ENCODE measurements around the gene TSPEAR. TPM values are rescaled to one million over a fixed set of nuclear protein-coding genes. Genes with fewer than 3 reads are reported as not detected.

The TSPEAR gene
- total RNA-seq, 1 experiment from 2014 or later: 0.32 TPM

- Mint-ChIP-seq H3K27ac (ENCODE audit: unreplicated experiment) (no peak overlapping the region), H3K27me3 (ENCODE audit: insufficient read depth, unreplicated experiment) (peaks cover 6% of the 10 kb centered on the region), H3K4me3 (ENCODE audit: unreplicated experiment) (no peak overlapping the region), H3K4me1 (ENCODE audit: low read depth, unreplicated experiment) (no peaks in the 10 kb centered on the region), H3K9me3 (ENCODE audit: unreplicated experiment) (no peaks in the 10 kb centered on the region), H3K36me3 (ENCODE audit: insufficient read depth, unreplicated experiment) (no peaks in the 10 kb centered on the region)
- H3K9me3 ChIP-seq: peaks cover 14% of the 10 kb centered on the region
- no peaks in the 10 kb centered on the region for H3K36me3 ChIP-seq (ENCODE audit: control insufficient read depth, insufficient read depth, low read length)
- ChIA-PET POLR2A (no interaction called here), CTCF (no interaction called here)
- no peak for DNase-seq
- no peak for TF ChIP-seq CTCF (IDR thresholded peaks at IDR 0.05; ENCODE audit: insufficient read depth in 1 of 2, low read depth in 1 of 2, low read length in 1 of 2, severe bottlenecking in 1 of 2, unreplicated experiment in 1 of 2)
- H3K4me1 ChIP-seq: no peaks in the 10 kb centered on the region
- no peaks in the 10 kb centered on the region for H3K27me3 ChIP-seq (replicated peaks; ENCODE audit: control insufficient read depth, insufficient read depth, low read length)
- BruUV-seq (replicated peaks): no TSS peak
- no peak overlapping the region for H3K4me3 ChIP-seq (ENCODE audit: low read depth, low read length)
- intact Hi-C loops (cut with micrococcal nuclease; ENCODE audit: unreplicated experiment): no loop called here
Observed at GRCh38 chr21:44527156-44527982, 184.0 kb downstream of the TSPEAR start.

GRCh38 chr21:44526096-44526997 is 185.0 kb downstream of the TSPEAR start:
- intact Hi-C loops (cut with micrococcal nuclease; ENCODE audit: unreplicated experiment): no loop called here
- Mint-ChIP-seq H3K4me3 (ENCODE audit: unreplicated experiment) (no peak overlapping the region), H3K36me3 (ENCODE audit: insufficient read depth, unreplicated experiment) (no peaks in the 10 kb centered on the region), H3K27me3 (ENCODE audit: insufficient read depth, unreplicated experiment) (peaks cover 3% of the 10 kb centered on the region), H3K9me3 (ENCODE audit: unreplicated experiment) (no peaks in the 10 kb centered on the region), H3K4me1 (ENCODE audit: low read depth, unreplicated experiment) (no peaks in the 10 kb centered on the region), H3K27ac (ENCODE audit: unreplicated experiment) (no peak overlapping the region)
- Histone ChIP-seq H3K4me1 (no peaks in the 10 kb centered on the region), H3K27me3 (replicated peaks; ENCODE audit: control insufficient read depth, insufficient read depth, low read length) (no peaks in the 10 kb centered on the region), H3K4me3 (ENCODE audit: low read depth, low read length) (no peak overlapping the region), H3K36me3 (ENCODE audit: control insufficient read depth, insufficient read depth, low read length) (no peaks in the 10 kb centered on the region), H3K9me3 (peaks cover 14% of the 10 kb centered on the region)
- CTCF ChIA-PET: no interaction called here
- no peak for TF ChIP-seq CTCF (IDR thresholded peaks at IDR 0.05; ENCODE audit: insufficient read depth in 1 of 2, low read depth in 1 of 2, low read length in 1 of 2, severe bottlenecking in 1 of 2, unreplicated experiment in 1 of 2)
- no TSS peak for BruUV-seq (replicated peaks)
- DNase-seq: no peak
- POLR2A ChIA-PET: no interaction called here

GRCh38 chr21:44525391-44526095 is 185.8 kb downstream of the TSPEAR start:
- Histone ChIP-seq H3K4me1 (peaks cover 4% of the 10 kb centered on the region; the same call in 1 of the 2 replicates), H3K27me3 (replicated peaks; ENCODE audit: control insufficient read depth, insufficient read depth, low read length) (no peaks in the 10 kb centered on the region), H3K4me3 (ENCODE audit: low read depth, low read length) (no peak overlapping the region), H3K9me3 (peaks cover 14% of the 10 kb centered on the region), H3K36me3 (ENCODE audit: control insufficient read depth, insufficient read depth, low read length) (no peaks in the 10 kb centered on the region)
- Mint-ChIP-seq H3K4me1 (ENCODE audit: low read depth, unreplicated experiment) (peaks cover 3% of the 10 kb centered on the region), H3K36me3 (ENCODE audit: insufficient read depth, unreplicated experiment) (no peaks in the 10 kb centered on the region), H3K9me3 (ENCODE audit: unreplicated experiment) (no peaks in the 10 kb centered on the region), H3K4me3 (ENCODE audit: unreplicated experiment) (no peak overlapping the region), H3K27me3 (ENCODE audit: insufficient read depth, unreplicated experiment) (peaks cover 3% of the 10 kb centered on the region), H3K27ac (ENCODE audit: unreplicated experiment) (no peak overlapping the region)
- CTCF ChIA-PET: no interaction called here
- intact Hi-C loops (cut with micrococcal nuclease; ENCODE audit: unreplicated experiment): no loop called here
- no peak for DNase-seq
- TF ChIP-seq CTCF (IDR thresholded peaks at IDR 0.05; ENCODE audit: insufficient read depth in 1 of 2, low read depth in 1 of 2, low read length in 1 of 2, severe bottlenecking in 1 of 2, unreplicated experiment in 1 of 2): no peak
- POLR2A ChIA-PET: no interaction called here
- no TSS peak for BruUV-seq (replicated peaks)

Data from Caco-2 (cell line).